Spinal cord (tissue), 10 donors: ENCODE data around the gene PIGK. TPM values are rescaled to one million over a fixed set of nuclear protein-coding genes. Genes with fewer than 3 reads are reported as not detected.

Experiments
- DNase-seq, 6 donors: peaks; one replicate each; pipeline versions ENCODE4 v3.0.0 to v3.0.0-alpha.2; 2013 to 2015; ENCODE audit warnings: low spot score in 6 of 6, low read depth in 4 of 6
- H3K27ac ChIP-seq: one replicate; pipeline ENCODE4 v1.5.1; 2013; ENCODE audit warnings: low read depth, low read length, control low read depth
- H3K27me3 ChIP-seq: one replicate; pipeline ENCODE4 v1.6.1; 2013; ENCODE audit warnings: low read length; ENCODE audit not compliant: control insufficient read depth, insufficient read depth
- H3K36me3 ChIP-seq: one replicate; pipeline ENCODE4 v1.6.1; 2013; ENCODE audit warnings: low read length; ENCODE audit not compliant: control insufficient read depth, insufficient read depth
- H3K4me1 ChIP-seq: one replicate; pipeline ENCODE4 v1.6.1; 2013; ENCODE audit warnings: low read length; ENCODE audit not compliant: control insufficient read depth, insufficient read depth
- H3K4me3 ChIP-seq: one replicate; pipeline ENCODE4 v1.5.1; 2013; ENCODE audit warnings: low read depth, low read length, control low read depth
- H3K9me3 ChIP-seq: one replicate; pipeline ENCODE4 v1.6.1; 2013; ENCODE audit warnings: low read length; ENCODE audit not compliant: control insufficient read depth, insufficient read depth
- WGBS: methylation state at CpG from one replicate; pipeline ENCODE4 v1.1.5; 2013; ENCODE audit warnings: missing lambda C conversion rate; ENCODE audit not compliant: insufficient coverage; 5-methylcytosine and 5-hydroxymethylcytosine counted together
- polyA plus RNA-seq, 2 donors: library from polyadenylated mRNA; unstranded; fragments of 120-200 nt; gene quantifications; one replicate each; pipeline ENCODE4 v1.2.1, GENCODE V29; 2013; ENCODE audit not compliant: insufficient read length in 2 of 2
- total RNA-seq, 2 donors: library from RNA; depleted of rRNA in 1 of 2; stranded (reverse); fragments of 120-200 nt in 1 of 2; fragments of >200 nt in 1 of 2; gene quantifications; one replicate each; pipeline versions ENCODE4 v1.2.3 to v1.2.4, GENCODE V29; 2013 to 2014
- donor health status: healthy.

The PIGK gene
- total and polyA plus RNA-seq, 4 donors: 28.4 to 48.3 (median 39.3) TPM

DNA sequence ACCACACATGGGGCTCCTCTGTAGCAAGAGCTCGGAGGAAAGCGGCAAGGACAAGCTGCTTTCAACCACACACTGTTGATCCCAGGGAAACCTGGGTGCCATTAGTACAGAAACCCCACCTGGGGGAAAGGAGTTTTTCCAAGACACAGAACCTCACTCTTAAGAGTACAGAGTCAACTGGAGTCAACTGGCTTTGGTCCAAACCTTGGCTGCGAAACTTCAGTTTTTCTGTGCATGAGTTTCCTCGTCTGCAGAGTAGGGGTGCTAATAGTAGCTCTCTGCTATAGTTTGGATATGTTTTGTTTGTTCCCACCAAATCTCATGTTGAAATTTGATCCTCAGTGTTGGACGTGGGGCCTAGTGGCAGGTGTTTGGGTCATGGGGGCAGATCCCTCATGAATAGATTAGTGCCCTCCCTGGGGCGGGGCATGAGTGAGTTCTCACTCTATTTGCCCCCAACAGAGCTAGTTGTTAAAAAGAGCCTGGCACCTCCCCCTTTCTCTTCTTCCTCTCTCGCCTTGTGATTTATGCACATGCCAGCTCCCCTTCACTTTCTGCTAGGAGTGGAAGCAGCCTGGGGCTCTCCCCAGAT, 161.1 kb downstream of the PIGK start:
- Histone ChIP-seq H3K9me3 (no peaks in the 10 kb centered on the region), H3K27ac (no peak overlapping the region), H3K36me3 (no peaks in the 10 kb centered on the region), H3K27me3 (no peaks in the 10 kb centered on the region), H3K4me3 (no peak overlapping the region), H3K4me1 (no peaks in the 10 kb centered on the region)
- no peak for DNase-seq
- WGBS: 84% methylated on average over 4 of the region's 7 CpGs

- DNase-seq: peak in 1 of 6 donors; percentile 69
- Histone ChIP-seq H3K4me3 (no peak overlapping the region), H3K27me3 (no peaks in the 10 kb centered on the region), H3K4me1 (no peaks in the 10 kb centered on the region), H3K36me3 (no peaks in the 10 kb centered on the region), H3K27ac (no peak overlapping the region), H3K9me3 (no peaks in the 10 kb centered on the region)
- 87% methylated on average over 7 of the region's 7 CpGs for WGBS
Observed at GRCh38 chr1:77056525-77056924, 162.7 kb downstream of the PIGK start.

GRCh38 chr1:77051425-77051824, 167.8 kb downstream of the PIGK start:
- DNase-seq: peak in 2 of 6 donors; percentile 49 to 65
- H3K4me3 ChIP-seq: no peak overlapping the region
- H3K27ac ChIP-seq: no peak overlapping the region
- WGBS: no CpG with 5 or more reads among the region's 1 CpG
- no peaks in the 10 kb centered on the region for H3K27me3 ChIP-seq
- no peaks in the 10 kb centered on the region for H3K4me1 ChIP-seq
- H3K9me3 ChIP-seq: no peaks in the 10 kb centered on the region
- H3K36me3 ChIP-seq: no peaks in the 10 kb centered on the region

- no peaks in the 10 kb centered on the region for H3K9me3 ChIP-seq
- WGBS: no CpG with 5 or more reads among the region's 1 CpG
- no peaks in the 10 kb centered on the region for H3K27me3 ChIP-seq
- H3K4me3 ChIP-seq: no peak overlapping the region
- no peak overlapping the region for H3K27ac ChIP-seq
- no peaks in the 10 kb centered on the region for H3K36me3 ChIP-seq
- DNase-seq: no peak
- no peaks in the 10 kb centered on the region for H3K4me1 ChIP-seq
Observed at GRCh38 chr1:77048615-77049005, 170.6 kb downstream of the PIGK start.

DNA sequence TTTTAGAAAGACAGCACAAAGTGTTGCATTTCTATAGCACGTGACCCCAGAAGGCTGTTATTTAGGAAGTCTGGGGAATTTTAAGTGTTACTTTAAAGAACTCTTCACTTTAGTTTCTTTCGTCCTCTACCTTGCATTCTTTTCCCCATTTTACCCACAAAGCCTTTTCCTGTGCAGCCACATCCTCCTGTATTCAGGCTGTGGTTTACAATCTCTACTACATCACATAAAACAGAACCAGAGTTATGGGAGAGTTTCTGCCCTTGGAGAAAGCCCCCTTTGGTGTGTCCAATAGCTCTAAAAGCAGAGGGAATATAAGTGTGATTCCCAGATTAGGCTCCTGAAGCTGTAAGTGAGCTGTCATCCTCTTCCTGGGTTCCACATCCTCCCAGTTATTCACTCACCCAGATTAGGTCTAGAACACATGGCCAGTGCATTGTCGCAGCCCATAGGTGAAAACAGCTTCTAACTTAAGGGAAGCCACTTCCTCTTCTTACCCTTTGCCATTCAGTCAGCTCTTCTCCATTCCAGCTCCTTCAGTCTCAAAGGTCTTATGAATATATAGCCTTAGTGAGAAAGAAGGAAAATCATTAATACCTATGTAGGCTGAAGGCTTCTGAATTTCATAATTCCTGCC, 171.1 kb downstream of the PIGK start:
- whole genome bisulfite sequencing: no CpG with 5 or more reads among the region's 3 CpGs
- DNase-seq: no peak
- Histone ChIP-seq H3K27me3 (no peaks in the 10 kb centered on the region), H3K4me1 (no peaks in the 10 kb centered on the region), H3K27ac (no peak overlapping the region), H3K9me3 (no peaks in the 10 kb centered on the region), H3K36me3 (no peaks in the 10 kb centered on the region), H3K4me3 (no peak overlapping the region)

GRCh38 chr1:77047575-77047974, 171.7 kb downstream of the PIGK start:
- no peak overlapping the region for H3K27ac ChIP-seq
- H3K4me1 ChIP-seq: no peaks in the 10 kb centered on the region
- peak in 1 of 6 donors; percentile 56 for DNase-seq
- H3K4me3 ChIP-seq: no peak overlapping the region
- H3K27me3 ChIP-seq: no peaks in the 10 kb centered on the region
- H3K9me3 ChIP-seq: no peaks in the 10 kb centered on the region
- WGBS: no CpG with 5 or more reads among the region's 1 CpG
- H3K36me3 ChIP-seq: no peaks in the 10 kb centered on the region

- Histone ChIP-seq H3K27me3 (no peaks in the 10 kb centered on the region), H3K4me3 (no peak overlapping the region), H3K36me3 (no peaks in the 10 kb centered on the region), H3K27ac (no peak overlapping the region), H3K4me1 (peaks cover under 1% of the 10 kb centered on the region), H3K9me3 (no peaks in the 10 kb centered on the region)
- 95% methylated on average over 19 of the region's 20 CpGs for WGBS
- no peak for DNase-seq
Observed at GRCh38 chr1:77044133-77044849, 174.9 kb downstream of the PIGK start.

GRCh38 chr1:77040826-77041225, 178.4 kb downstream of the PIGK start:
- 89% methylated on average over 3 of the region's 3 CpGs for WGBS
- H3K9me3 ChIP-seq: no peaks in the 10 kb centered on the region
- no peaks in the 10 kb centered on the region for H3K36me3 ChIP-seq
- H3K4me1 ChIP-seq: peaks cover 5% of the 10 kb centered on the region
- no peak overlapping the region for H3K27ac ChIP-seq
- DNase-seq: no peak
- no peaks in the 10 kb centered on the region for H3K27me3 ChIP-seq
- H3K4me3 ChIP-seq: no peak overlapping the region

- 80% methylated on average over 1 of the region's 8 CpGs for WGBS
- Histone ChIP-seq H3K9me3 (no peaks in the 10 kb centered on the region), H3K27me3 (no peaks in the 10 kb centered on the region), H3K4me1 (peaks cover 5% of the 10 kb centered on the region), H3K36me3 (no peaks in the 10 kb centered on the region), H3K27ac (no peak overlapping the region), H3K4me3 (no peak overlapping the region)
- peak in 1 of 6 donors; percentile 29 for DNase-seq
Observed at GRCh38 chr1:77039739-77040138, 179.5 kb downstream of the PIGK start.

DNA sequence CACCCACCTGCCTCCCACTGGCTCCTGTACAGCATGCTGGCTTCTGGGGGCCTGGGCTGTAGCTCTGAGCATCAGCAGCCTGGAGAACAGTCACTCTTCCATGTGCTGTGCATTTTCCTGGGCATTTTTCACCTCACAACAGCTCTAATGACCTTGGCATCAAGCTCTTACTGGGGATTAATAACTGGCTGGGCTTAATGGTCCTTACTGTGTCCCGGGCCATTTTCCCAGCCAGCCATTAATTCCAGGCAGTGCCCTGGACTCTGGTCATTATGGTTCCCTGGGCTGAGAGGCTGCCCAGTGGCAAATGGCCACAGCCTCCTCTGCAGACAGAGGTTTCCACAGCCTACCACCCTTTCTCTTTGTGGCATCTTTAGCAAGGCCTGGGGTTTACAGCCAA, 180.1 kb downstream of the PIGK start:
- H3K9me3 ChIP-seq: no peaks in the 10 kb centered on the region
- no peaks in the 10 kb centered on the region for H3K36me3 ChIP-seq
- H3K4me1 ChIP-seq: peaks cover 5% of the 10 kb centered on the region
- 77% methylated on average over 1 of the region's 1 CpG for WGBS
- H3K4me3 ChIP-seq: no peak overlapping the region
- H3K27me3 ChIP-seq: no peaks in the 10 kb centered on the region
- DNase-seq: peak in 2 of 6 donors; percentile 51 to 67
- no peak overlapping the region for H3K27ac ChIP-seq
